ENCODE measurements around the gene UNKL.
"Not testable (repeated sequence)": the region's sequence is repeated elsewhere in the genome, so short reads cannot be mapped to it uniquely, and the experiment has no call there.

UNKL gene

DNA sequence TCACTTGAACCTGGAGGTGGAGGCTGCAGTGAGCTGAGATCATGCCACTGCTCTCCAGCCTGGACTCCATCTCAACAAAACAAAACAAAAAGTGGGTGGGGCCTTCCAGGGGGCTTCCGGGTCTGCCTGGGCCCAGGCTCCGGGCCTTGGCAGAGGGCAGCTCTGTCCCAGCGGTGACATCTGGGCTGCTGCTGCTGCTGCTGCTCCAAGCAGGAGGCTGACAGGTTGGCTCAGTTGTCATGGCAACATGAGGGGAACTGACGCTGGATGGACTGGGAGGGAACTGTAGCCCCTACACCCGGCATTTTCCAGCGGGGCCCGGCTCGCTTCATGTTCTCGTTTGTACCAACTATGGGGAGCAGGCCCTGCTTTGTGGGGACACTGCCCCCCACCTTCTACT, 77.0 kb downstream of the UNKL start:
- no peak for DNase-seq (ENCODE audit: low spot score)

DNA sequence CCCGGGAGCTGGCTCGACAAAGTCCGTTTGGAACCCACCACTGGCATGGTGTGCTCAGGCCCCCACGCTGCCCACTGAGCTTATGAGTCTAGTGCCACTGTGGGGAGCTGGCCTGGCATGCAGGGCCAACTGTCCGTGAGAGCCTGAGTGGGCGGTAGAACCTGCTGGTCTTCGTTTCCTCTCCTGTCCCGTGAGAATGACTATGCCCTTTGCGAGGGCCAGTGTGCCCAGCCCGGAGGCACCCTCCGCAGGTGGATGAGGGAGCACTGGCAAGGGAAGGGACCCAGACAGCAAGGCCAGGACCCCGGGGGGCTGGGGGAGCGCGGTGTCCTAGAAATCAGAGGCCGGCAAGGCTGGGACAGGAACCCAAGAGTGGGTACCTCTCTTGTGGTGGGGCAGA, 77.9 kb downstream of the UNKL start:
- DNase-seq (ENCODE audit: low spot score), result no peak

DNA sequence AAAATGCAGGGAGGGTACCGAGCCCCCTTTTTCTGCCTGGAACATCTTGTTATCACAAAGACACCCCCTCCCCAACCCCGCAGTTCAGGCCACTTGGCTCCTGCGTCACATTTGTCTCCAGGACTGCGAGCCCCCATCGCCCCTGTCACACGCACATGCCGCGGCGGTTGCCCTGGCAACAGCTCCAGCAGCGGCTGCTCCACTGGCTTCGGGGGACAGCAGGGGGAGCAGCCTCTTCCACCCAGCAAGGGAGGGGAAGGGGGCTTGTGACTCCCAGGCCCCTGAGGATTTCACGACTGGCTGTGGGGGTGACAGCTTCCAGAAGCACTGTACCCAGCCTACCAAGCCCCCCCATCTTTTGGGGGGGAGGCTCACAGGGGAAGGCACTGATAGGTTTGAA, 78.5 kb downstream of the UNKL start:
- no peak for DNase-seq (ENCODE audit: low spot score)

DNA sequence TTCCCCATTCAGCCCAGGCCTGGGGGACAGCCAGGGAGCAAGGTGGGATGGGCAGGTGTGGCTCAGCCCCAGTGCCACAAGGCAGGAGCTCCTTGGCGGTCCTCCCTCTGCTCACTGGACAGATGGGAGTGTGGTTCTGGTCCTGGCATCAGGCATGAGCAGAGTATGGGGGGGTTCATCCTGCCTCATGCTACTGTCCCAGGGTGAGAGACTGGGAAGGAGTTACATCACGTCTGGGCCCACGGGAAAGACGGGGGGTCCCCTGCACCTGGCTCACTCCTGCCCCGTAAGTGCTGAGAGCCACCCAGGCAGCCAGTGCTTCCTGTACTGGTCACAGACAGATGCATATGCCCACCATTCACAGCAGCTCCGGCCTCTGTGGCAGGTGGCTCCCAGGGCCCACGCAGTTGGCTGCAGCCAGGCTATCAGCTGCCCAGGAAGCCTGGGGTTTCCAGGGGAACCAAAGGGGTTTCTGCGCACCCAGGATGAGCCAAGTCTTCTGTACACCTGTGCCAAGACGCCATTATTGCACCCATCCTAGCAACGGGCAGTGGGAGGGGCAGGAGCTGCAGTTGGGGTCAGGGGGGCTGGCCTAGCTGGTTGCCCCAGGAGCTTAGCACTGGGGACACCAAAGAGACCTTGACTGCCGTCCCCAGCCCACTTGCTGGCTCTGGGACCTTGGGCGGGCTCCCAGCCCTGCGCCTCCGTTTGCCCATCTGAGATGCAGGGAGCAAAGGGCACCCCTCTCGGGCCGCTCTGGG, 79.1 kb downstream of the UNKL start:
- DNase-seq (ENCODE audit: low spot score), result no peak

DNA sequence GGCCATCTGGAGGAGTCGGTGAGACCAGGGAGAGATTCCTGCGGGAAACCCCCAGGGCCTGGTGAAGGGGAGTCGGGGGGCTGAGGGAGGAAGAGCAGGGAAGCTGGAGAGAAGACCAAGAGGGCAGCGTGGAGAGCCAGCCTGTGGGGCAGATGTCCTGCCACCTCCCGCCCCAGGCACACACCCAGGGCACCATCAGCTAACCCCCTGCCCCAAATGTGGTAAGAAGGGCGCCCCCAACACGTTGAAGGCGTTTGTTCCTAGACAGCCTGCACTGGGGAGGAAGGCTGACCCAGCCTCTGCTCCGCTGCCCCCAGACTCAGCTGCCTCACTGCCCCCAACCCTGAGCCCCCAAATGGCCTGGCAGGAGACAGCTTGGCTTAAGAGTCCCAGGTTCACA, 79.8 kb downstream of the UNKL start:
- DNase-seq (ENCODE audit: low spot score), result no peak

DNA sequence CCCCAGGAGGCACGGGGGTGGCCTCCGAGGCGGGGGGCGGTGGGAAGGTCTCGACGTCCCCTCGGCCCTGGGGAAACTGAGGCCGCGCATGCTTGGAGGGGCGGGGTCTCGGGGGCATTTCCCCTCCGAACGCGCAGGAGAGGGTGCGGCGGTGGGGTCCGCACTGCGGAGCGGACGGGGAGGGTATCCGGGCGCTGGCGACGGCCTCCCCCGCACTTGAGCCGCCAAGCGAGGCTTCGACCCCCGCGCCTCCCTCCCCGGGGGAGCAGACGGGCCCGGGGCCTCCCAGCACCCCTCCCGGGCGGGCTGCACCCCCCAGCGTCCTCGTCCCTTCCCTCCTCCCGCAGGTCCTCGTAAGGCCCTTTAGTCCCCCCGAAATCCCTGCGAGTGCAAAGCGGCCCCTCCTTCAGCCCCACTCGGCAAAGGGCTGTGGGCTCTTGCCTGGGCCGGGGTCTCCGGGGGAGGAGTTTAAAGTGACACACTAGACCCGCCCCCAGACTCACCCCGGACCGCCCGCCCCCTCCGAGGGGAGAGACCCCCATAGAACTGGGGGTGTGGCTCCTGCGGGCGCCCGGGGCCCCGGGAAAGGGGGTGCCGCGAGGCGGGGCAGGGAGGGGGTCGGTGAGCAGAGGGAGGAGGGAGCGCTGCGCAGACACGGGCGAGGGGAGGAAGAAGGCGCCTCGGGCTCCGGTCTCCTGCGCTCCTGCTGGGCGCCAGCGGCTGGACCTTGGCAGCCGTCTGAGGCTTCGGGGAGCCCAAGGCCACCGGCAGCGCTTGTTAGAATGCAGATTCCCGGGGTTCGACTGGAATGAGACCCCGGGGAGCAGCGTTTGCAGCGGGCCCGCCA, 80.4 kb downstream of the UNKL start:
- DNase-seq (ENCODE audit: low spot score), result no peak

DNA sequence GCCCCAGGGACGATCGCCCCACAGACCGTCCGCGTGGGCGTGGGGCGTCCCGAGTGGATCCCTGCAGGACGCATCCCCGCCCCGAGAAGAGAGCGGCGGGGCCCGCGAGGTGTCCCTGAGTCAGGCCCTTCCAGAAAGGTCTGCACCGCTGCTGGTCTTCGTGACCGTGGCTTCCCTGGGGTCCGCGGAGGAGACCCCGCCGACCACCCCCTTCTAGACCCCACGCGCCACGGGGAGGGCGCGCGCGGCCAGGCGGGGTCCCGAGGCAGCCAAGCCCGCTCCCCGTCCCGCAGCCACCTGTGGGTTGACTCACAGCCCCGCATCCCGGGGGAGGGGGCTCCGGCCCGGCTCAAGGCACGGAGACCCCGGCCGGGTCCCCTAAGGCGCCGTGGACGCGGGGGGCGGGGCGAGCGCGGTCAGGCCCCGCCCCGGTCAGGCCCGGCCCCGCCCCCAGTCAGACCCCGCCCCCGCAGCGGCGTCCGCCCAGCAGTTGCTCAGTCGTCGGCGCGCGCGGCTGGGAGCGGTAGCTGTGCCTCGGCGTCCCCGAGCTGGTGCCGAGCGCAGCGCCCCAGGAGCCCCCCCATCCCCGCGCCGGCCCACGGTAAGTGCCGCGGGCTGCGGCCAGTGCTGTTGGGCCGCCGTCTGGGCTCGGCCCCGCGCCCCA, 81.2 kb downstream of the UNKL start, which contains the start of gene BAIAP3:
TSS of gene BAIAP3 (plus strand) at position 497 of the 664 bp plus-strand sequence. CDS start 4,905 bp downstream, outside the sequence.
- peak; percentile 82 for DNase-seq (ENCODE audit: low spot score)

DNA sequence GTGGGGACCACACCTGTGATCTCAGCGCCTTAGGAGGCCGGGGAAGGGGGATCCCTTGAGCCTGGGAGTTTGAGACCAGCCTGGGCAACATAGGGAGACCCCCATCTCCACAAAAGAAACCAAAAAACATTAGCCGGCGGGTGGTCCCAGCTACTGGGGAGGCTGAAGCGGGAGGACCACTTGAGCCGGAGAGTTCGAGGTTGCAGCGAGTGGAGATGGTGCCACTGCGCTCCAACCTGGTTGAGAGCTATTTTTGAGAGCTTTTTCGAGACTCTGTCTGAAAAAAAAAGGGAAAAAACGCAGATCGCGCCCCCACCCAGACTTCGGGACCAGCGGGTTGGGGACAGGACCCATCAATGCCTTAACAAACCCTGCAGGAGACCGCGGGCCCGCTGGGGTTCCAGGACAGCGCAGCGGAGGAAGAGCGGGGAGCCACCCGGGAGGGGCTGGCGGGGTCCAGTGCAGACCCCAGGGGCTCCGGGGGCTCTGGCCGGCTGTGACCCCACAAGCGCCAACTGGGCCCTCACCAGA, 81.8 kb downstream of the UNKL start:
- no peak for DNase-seq (ENCODE audit: low spot score)

DNA sequence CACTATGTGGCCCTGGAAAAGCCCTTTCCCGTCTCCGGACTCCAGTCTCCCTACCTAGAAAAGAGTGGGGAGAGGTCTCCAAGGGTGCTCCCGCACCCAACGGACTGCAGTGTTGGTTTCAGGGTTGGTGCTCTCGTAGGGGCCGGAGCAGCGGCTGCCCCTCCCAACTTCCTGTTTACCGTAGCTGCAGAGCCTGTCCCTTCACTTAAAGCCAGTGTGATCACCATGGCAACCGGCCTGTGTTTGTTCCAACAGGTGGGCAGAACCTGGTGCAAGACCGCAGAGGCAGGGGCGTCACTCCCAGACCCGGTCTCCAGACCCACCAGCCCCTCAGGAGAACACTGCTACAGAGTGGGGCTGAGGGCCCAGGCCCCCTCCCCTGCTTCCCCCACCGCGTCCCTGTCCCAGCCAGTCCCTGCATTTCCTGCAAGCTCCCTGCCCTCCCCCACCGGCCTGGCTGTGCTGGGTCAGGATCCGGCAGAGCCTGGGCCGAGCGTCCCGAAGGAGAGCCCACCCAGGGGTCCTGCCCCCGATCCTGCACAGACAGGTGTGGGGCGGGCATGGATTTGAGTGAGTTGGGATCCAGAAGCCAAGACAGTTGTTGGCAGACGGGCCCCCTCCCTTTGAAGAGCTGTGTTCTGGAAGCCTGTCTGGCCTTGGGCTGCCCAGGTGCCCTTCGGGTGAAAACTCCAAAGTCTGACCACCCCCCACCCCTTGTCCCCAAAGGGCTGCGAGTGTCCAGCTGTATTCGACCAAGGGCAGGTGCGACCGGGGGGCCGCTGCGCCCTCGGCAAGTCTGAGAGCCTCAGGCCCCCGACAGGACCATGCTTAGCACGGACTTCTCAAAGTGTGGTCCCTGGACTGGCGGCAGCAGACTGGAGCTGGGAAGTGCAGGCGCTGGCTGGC, 82.5 kb downstream of the UNKL start:
- peak; percentile 85 for DNase-seq (ENCODE audit: low spot score)

DNA sequence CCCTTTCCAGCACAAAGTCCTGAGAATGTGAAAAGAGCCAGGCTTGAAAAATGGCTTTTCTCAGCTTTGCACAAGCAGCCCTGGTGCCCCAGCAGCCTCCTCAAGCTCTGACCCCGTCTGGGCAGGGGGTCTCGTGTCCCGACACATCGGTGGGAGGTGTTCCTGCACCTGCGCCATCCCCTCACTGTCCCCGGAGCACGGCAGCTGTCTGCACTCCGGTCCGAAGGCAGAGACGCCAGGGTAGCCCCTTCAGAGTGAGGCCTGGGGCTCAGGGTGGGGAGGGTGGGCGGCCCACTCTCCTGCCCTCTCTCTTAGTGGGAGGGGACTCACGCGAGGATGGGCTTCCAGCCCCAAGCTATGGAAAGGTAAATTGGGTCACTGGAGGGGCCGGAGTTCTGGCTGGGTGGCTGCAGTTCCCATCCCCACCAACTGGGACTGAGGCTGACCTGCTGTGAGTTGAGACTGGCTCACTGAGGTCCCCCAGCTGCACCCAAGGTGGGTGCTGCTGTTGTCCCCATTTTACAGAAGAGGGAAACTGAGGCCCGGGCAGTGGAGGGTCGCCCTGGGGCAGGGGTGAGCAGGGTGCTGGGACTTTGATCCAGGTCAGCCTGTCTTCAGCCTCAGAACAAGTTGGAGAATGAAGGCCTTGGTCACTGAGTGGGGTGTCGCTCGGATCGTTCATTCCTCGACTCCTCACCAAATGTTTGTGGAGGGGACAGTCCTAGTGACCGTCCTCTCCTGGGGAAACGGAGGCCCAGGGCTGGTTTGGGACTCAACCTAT, 83.4 kb downstream of the UNKL start:
- no peak for DNase-seq (ENCODE audit: low spot score)

DNA sequence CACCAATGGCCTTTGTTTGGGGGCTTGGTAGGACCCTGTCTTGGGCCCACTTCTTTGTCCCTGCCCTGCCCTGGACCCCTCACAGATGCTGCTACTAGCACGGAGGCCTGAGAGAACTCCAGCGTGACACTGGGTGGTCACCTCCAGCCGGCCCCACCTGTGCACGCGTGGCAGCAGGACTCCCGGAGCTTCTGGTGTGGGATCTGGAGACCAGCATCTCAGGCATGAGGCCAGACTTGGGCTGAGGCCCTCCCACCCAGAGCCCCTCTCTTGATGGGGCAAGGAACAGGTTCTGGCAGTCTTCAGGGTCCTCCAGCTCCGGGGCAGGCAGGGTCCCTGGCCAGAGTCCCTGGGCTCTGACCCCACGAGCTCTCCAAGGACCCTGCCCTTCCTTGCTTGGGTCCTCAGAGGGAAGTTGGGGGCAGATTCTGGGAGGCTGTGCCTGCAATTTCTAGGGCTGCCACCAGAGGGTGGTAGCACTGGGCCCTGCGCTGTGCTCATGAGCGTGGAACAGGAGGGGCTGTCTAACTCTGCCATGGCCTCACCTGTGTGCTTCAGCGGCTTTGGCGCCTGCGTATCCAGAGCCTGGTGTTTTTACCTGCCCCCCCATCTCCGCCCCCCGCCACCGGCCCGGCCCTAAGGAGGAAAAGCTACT, 84.1 kb downstream of the UNKL start:
- peak; percentile 79 for DNase-seq (ENCODE audit: low spot score)

DNA sequence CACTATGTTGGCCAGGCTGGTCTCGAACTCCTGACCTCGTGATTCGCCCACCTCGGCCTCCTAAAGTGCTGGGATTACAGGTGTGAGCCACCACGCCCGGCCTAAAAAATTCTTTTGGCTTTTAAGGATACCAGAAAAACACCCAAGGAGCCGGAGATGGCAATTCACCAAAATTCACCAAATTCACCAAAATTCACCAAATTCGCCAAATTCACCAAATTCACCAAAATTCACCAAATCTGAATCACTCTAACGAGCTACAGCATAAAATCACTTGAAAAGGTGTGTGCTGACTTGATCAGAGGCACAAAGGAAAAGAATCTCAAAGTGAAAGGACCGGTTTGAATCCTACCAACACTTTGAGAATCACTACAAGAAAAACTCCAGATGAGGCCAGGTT, 85.5 kb downstream of the UNKL start:
- DNase-seq (ENCODE audit: low spot score), result not testable (repeated sequence)

DNA sequence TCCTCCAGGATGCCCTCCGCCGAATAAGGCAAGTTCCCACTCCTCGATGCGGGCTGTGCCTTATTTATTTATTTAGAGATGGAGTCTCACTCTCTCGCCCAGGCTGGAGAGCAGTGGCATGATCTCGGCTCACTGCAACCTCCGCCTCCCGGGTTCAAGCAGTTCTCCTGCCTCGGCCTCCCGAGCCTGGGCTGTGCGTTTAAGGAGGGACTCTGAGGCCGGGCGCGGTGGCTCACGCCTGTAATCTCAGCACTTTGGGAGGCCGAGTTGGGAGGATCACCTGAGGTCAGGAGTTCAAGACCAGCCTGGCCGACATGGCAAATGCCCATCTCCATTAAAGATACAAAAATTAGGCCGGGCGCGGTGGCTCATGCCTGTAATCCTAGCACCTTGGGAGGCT, 86.4 kb downstream of the UNKL start:
- not testable (repeated sequence) for DNase-seq (ENCODE audit: low spot score)

DNA sequence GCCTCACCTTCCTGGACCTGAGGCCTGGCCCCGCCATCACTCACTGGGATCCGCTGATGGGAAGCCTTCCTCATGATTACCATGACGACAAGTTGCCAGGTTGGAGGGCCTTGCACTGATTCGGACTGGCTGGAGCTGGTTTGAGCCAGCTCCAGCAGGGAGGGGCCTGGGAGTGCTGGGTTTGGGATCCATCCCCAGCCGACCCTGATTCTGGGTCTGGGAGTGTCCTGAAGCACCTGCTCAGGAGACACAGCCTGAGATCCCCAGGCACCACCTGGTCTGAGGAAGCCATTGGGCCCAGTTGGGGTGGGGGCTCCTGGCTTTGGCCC, 86.9 kb downstream of the UNKL start:
- no peak for DNase-seq (ENCODE audit: low spot score)

DNA sequence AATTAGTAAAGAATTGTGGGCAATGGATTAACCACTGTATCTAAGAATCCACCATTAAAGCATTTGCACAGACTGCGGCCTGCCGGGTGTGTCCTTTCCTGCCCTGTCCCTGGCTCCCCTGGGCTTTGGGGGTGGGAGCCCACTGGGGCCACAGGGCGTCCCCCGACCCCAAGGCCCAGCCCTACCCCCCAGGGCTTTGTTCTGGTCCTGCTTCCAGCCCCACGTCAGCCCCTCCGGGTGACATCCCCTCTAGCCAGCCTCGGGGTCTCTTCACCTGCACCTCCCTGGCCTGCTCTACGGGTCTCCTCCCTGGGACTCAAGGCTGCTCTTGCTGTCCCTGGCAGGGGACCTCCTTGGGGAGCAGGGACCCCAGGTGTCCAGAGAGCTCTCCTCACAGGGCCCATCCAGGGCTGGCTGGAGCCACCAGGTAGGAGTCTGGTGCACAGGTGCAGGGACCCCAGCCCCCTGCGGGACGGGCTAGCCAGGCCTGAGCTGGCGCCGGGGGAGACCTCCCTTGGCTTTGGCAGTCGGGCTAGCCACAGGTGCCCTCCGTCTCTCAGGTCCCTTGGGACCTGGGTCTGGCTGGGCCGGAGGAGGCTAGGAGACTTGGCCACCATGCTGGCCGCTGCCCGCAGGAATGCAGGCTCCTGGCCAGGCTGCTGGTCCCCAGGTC, 87.4 kb downstream of the UNKL start:
- DNase-seq (ENCODE audit: low spot score), result no peak

DNA sequence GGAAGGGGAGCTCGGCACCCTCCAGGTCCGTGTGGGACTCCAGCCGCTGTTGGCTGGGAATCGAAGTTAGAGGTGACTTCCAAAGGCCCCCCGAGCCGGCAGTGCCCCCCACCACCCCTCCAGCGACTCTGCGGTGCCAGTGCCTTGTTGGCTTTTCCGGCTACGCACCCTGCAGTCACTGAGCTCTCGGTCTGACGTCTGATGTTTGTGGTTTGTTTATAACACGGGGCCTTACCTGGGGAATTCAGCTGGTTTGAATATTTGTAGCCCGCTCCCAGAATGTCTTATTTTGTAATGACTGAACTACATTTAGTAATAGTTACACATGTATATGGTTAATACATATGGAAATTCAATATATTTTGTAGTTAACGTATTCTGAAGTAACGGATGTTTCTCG, 88.1 kb downstream of the UNKL start:
- DNase-seq (ENCODE audit: low spot score), result no peak

DNA sequence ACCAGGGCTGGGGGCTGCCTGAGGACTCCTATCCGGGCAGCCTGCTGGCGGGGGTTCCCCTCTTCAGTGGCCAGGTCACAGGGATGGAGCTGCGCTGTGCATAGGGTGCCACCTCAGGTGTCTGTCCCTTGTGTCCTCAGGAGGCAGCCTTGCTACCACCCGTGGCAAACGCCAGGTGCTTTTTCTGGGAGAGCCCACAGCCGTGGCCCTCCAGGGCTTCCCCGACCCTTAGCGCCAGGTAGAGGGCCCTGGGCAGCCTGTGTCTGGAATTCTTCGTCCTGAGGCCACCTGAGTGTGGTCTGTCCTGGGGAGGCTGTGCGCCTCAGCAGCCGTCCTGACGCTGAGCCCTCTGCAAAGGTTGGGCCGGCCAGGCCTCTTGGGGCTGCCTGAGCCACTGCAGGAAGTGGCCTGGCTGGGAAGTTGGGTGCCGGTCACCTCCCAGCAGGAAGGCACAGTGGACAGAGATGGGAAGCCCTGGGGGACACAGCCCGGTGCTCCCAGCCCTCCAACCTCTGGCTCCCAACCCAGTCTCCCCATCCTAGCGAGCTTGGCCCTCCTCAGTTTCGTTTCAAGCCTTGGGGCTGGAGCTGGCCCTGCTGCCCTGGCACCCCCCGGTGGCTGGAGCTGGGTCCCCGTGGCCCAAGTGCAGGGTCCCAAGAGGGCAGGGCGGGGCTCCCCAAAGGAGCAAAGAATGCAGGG, 88.7 kb downstream of the UNKL start:
- DNase-seq (ENCODE audit: low spot score), result no peak

DNA sequence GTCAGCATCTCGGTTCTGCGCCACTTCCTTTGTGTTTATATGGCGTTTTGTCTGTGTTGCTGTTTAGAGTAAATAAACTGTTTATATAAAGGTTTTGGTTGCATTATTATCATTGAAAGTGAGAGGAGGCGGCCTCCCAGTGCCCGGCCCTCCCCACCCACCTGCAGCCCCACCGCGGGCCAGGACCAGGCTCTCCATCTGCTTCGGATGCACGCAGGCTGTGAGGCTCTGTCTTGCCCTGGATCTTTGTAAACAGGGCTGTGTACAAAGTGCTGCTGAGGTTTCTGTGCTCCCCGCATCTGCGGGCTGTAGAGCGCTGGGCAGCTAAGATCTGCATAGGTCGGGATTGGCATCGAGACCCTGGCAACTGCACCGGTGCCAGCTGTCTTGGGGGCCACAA, 89.2 kb downstream of the UNKL start:
- DNase-seq (ENCODE audit: low spot score), result no peak

DNA sequence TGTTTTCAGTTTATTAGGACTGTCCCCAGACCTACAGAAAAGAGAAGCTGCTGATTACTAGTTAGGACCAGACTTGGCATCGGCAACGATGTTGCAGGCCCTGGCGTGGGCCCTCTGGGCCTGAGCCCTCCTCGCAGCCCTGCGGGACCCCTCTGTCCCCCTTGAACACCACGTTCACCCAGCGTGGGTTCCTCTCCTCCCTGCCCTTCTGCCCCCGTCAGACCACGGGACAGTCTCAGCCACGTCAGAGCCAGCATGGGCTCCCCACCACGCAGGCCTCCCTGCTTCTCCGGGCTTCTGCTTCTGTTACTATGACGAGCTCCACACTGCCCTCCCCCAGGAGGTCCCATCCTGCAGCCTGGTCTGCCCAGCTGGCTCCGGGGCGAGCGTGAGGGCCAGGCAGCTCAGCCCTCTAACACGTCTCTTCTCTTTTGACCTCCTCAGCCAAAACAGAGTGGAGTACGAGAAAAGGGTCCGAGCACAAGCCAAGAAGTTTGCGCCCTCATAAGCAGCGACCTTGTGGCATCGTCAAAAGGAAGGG, 90.1 kb downstream of the UNKL start:
- DNase-seq (ENCODE audit: low spot score), result no peak

Measured in iPS-NIHi11 (cell line).